K562 (cell line): ENCODE data around the gene TGFA. TPM values are rescaled to one million over a fixed set of nuclear protein-coding genes. Genes with fewer than 3 reads are reported as not detected.

Source experiments
- BCOR ChIP-seq: fragments of 450-650 bp; IDR thresholded peaks from 2 replicates; pipeline ENCODE4 v1.6.1; 2016
- CEBPB ChIP-seq: fragments of 450-650 bp; IDR thresholded peaks from 2 replicates; pipeline ENCODE4 v1.6.1; 2016; ENCODE audit warnings: missing genetic modification characterization, missing compliant biosample characterization
- MCM2 ChIP-seq: fragments of 450-650 bp; IDR thresholded peaks from 2 replicates; pipeline ENCODE4 v1.6.1; 2017; ENCODE audit warnings: low read depth, mild to moderate bottlenecking
- MED1 ChIP-seq: sonication (generic); formaldehyde crosslinking; IDR thresholded peaks from 2 replicates; pipeline ENCODE4 v1.8.1; 2023; ENCODE audit warnings: missing genetic modification reagents, borderline replicate concordance
- PTRF ChIP-seq: fragments of 450-650 bp; IDR thresholded peaks from 2 replicates; pipeline ENCODE4 v1.6.1; 2016; ENCODE audit warnings: mild to moderate bottlenecking, missing genetic modification characterization, missing compliant biosample characterization
- RBM34 ChIP-seq: fragments of 200-400 bp; formaldehyde crosslinking; IDR thresholded peaks from 2 replicates; pipeline ENCODE4 v1.6.1; 2018; ENCODE audit warnings: low read length, borderline replicate concordance; ENCODE audit not compliant: insufficient read depth
- ZFP30 ChIP-seq: fragments of 250-450 bp; sonication (Bioruptor Pico); IDR thresholded peaks from 2 replicates; pipeline ENCODE4 v1.8.0; 2022; ENCODE audit warnings: moderate library complexity, mild to moderate bottlenecking, inconsistent platforms, borderline replicate concordance
- polyA plus RNA-seq, 8 experiments: library from polyadenylated mRNA; depleted of rRNA in 4 of 8; stranded (reverse) in 5 of 8; unstranded in 3 of 8; fragments of >200 nt; fragmentation: Nextera tagmentation in 2 of 8; fragmentation: Illumina TruSeq in 1 of 8; extraction: Ambion mirVana in 2 of 8; extraction: Trizol in 1 of 8; gene quantifications; 2 replicates each; pipeline versions ENCODE4 v1.2.1 to v1.2.3, GENCODE V29; 2011 to 2014; ENCODE audit warnings: inconsistent platforms in 1 of 8, missing spikeins in 1 of 8
- total RNA-seq, 7 experiments: library from RNA; depleted of rRNA in 6 of 7; stranded (reverse); fragments of >200 nt in 6 of 7; fragmentation: Illumina TruSeq in 2 of 7; extraction: Trizol in 2 of 7; gene quantifications; 2 replicates each; pipeline versions ENCODE4 v1.2.1 to v1.2.3, GENCODE V29; 2011 to 2021; ENCODE audit warnings: low replicate concordance in 1 of 7
- TF ChIP-seq, protein P1 (sequence below): fragments of 450-650 bp; IDR thresholded peaks from 2 replicates; pipeline ENCODE4 v1.6.1; 2016; ENCODE audit warnings: mild to moderate bottlenecking, moderate library complexity

The TGFA gene
- total and polyA plus RNA-seq, 9 of the 15 experiments (the other 6 are each of a cell fraction or from before 2014, with no cell fraction given) = not detected

DNA sequence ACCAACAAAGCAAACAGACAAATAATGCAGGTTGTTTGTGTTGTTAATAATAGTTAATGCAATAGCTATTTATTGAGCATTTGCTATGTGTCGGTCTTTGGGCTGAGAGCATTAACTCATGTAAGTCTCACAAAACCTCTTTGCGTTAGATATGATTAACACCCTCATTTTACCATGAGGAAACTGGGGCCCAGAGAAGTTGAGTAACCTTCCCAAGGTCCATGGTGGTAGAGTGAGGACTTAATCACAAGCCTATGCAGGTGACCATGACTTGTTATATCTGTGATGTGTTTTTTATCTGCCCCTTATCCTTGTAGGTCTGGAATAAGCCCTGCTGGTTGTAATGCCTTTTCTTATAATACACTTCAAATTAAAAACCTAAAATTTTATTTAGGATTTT is 127.3 kb downstream of the TGFA start (continued):
- TF ChIP-seq, protein P1, sequence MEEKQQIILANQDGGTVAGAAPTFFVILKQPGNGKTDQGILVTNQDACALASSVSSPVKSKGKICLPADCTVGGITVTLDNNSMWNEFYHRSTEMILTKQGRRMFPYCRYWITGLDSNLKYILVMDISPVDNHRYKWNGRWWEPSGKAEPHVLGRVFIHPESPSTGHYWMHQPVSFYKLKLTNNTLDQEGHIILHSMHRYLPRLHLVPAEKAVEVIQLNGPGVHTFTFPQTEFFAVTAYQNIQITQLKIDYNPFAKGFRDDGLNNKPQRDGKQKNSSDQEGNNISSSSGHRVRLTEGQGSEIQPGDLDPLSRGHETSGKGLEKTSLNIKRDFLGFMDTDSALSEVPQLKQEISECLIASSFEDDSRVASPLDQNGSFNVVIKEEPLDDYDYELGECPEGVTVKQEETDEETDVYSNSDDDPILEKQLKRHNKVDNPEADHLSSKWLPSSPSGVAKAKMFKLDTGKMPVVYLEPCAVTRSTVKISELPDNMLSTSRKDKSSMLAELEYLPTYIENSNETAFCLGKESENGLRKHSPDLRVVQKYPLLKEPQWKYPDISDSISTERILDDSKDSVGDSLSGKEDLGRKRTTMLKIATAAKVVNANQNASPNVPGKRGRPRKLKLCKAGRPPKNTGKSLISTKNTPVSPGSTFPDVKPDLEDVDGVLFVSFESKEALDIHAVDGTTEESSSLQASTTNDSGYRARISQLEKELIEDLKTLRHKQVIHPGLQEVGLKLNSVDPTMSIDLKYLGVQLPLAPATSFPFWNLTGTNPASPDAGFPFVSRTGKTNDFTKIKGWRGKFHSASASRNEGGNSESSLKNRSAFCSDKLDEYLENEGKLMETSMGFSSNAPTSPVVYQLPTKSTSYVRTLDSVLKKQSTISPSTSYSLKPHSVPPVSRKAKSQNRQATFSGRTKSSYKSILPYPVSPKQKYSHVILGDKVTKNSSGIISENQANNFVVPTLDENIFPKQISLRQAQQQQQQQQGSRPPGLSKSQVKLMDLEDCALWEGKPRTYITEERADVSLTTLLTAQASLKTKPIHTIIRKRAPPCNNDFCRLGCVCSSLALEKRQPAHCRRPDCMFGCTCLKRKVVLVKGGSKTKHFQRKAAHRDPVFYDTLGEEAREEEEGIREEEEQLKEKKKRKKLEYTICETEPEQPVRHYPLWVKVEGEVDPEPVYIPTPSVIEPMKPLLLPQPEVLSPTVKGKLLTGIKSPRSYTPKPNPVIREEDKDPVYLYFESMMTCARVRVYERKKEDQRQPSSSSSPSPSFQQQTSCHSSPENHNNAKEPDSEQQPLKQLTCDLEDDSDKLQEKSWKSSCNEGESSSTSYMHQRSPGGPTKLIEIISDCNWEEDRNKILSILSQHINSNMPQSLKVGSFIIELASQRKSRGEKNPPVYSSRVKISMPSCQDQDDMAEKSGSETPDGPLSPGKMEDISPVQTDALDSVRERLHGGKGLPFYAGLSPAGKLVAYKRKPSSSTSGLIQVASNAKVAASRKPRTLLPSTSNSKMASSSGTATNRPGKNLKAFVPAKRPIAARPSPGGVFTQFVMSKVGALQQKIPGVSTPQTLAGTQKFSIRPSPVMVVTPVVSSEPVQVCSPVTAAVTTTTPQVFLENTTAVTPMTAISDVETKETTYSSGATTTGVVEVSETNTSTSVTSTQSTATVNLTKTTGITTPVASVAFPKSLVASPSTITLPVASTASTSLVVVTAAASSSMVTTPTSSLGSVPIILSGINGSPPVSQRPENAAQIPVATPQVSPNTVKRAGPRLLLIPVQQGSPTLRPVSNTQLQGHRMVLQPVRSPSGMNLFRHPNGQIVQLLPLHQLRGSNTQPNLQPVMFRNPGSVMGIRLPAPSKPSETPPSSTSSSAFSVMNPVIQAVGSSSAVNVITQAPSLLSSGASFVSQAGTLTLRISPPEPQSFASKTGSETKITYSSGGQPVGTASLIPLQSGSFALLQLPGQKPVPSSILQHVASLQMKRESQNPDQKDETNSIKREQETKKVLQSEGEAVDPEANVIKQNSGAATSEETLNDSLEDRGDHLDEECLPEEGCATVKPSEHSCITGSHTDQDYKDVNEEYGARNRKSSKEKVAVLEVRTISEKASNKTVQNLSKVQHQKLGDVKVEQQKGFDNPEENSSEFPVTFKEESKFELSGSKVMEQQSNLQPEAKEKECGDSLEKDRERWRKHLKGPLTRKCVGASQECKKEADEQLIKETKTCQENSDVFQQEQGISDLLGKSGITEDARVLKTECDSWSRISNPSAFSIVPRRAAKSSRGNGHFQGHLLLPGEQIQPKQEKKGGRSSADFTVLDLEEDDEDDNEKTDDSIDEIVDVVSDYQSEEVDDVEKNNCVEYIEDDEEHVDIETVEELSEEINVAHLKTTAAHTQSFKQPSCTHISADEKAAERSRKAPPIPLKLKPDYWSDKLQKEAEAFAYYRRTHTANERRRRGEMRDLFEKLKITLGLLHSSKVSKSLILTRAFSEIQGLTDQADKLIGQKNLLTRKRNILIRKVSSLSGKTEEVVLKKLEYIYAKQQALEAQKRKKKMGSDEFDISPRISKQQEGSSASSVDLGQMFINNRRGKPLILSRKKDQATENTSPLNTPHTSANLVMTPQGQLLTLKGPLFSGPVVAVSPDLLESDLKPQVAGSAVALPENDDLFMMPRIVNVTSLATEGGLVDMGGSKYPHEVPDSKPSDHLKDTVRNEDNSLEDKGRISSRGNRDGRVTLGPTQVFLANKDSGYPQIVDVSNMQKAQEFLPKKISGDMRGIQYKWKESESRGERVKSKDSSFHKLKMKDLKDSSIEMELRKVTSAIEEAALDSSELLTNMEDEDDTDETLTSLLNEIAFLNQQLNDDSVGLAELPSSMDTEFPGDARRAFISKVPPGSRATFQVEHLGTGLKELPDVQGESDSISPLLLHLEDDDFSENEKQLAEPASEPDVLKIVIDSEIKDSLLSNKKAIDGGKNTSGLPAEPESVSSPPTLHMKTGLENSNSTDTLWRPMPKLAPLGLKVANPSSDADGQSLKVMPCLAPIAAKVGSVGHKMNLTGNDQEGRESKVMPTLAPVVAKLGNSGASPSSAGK = no peak
- TF ChIP-seq PTRF (tag) (no peak), CEBPB (tag) (no peak), MCM2 (no peak), RBM34 (no peak), BCOR (no peak), ZFP30 (CRISPR knock-in tag) (no peak), MED1 (CRISPR knock-in tag) (no peak)
